ENCODE data around the gene PLA1A.
"Not testable (repeated sequence)": the region's sequence is repeated elsewhere in the genome, so short reads cannot be mapped to it uniquely, and the experiment has no call there.

The PLA1A gene, protein sequence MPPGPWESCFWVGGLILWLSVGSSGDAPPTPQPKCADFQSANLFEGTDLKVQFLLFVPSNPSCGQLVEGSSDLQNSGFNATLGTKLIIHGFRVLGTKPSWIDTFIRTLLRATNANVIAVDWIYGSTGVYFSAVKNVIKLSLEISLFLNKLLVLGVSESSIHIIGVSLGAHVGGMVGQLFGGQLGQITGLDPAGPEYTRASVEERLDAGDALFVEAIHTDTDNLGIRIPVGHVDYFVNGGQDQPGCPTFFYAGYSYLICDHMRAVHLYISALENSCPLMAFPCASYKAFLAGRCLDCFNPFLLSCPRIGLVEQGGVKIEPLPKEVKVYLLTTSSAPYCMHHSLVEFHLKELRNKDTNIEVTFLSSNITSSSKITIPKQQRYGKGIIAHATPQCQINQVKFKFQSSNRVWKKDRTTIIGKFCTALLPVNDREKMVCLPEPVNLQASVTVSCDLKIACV

DNA sequence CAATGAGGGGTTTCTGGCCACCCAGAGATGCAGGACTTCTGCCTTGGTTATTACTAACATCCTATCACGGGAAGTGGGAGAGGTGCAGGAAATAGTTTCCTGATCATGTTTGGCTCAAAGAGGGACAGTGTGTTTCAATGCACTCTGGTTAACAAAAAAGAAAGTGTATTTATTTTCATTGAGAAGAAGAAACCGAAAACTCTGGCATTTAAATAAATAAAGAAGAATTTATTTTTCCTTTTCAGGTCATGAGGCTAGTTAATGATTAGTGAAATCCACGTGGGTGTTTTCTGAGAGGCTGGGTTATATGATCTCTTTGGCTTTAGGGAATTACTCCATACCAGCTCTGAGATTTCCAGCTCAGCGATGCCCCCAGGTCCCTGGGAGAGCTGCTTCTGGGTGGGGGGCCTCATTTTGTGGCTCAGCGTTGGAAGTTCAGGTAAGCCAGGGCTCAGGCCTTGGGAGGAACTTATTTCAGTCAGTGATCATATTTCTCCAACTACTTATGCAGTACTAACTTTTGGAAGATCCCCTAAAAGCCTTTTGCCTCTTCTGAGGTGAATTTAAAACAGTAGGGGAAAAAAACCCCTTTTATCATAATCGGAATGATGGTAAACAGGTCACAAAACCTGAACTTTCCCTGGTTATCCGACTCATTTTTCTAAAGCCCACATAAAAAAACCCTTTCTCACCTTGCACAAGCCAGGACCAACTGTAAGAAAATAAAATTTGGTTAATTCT, at the start of gene PLA1A:
Gene PLA1A (plus strand): TSS at position 338 of the 741 bp plus-strand sequence. CDS start 29 bp downstream, at position 367.
- DNase-seq: no peak

DNA sequence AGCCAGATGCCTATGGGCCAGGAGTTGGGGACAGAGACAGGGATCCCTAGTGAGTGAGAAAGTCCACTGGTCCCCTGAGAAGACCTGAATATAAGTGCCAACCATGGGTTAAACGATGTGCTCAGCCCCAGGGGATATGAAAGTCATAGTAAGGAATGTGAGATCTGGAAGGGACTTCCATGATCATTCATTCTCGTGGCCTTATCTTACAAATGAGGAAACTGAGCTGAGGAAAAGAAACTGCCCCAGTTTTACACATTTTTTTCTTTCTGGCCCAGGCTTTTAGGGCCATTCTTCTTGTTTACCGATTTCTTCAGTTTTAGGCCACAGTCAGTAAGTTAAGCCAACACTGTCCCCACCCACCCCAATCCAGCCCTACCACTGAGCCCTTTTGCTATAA, 49.3 kb upstream of the PLA1A start:
- no peak for DNase-seq

DNA sequence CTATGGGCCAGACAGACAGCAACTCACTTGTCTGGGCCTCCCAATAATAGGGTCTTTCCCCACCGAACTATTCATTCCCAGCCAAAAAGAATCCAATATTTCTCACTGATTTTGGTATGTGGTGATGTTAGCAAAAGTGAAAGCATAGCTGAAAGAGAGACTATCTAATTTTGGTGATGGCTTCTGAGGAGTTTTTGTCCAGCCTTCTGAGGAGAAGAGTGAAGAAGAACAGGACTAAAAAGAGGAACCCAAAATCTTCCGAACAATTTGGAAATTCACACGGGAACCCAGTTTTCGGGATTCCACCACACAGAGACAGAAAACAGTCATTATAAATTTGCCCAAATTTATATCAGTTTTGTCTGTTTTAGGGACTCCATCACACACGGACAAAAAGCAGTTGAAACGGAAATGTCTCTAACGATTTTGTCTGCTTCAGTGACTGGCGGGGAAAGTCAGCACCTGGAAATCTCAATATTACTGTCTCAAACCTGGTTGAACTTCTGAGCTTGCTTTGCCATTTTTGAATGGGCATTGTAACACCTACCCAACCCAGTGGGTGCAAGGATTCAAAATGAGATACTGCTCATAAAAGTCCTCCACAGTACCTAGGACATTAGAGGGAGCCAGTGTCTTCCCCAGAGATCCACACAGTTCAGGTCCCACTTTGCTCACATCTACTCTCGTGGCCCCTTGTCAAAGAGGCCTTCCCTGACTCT, 47.3 kb upstream of the PLA1A start:
- DNase-seq: no peak

DNA sequence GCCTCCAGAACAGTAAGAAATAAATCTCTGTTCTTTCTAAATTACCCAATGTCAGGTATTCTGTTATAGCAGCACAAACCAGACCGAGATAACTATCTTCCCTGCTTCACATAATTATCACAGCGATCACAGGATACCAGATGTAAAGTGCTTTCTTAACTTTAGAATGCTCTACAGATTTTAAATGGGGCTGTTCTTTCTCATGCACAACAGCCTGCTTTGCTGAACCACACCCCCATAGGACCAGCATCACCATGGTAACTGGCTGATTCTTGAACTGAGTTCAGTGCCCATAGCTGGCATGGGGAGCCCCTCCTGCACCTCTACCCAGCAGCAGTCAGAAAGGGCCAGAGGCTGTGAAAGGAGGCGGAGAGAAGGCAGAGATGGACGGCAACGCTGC, 46.1 kb upstream of the PLA1A start:
- DNase-seq: no peak

DNA sequence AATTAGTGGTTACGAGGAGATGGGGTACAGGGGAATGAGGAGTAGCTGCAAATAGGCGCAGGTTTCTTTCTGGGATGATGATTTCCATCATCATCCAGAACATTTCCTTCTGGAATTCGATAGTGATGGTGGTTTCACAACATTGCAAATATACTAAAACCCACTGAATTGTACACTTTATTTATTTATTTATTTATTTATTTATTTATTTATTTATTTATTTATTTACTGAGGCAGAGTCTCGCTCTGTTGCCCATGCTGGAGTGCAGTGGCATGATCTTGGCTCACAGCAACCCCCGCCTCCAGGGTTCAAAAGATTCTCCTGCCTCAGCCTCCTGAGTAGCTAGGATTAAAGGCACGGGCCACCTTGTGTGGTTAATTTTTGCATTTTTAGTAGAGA, 44.8 kb upstream of the PLA1A start:
- not testable (repeated sequence) for DNase-seq

DNA sequence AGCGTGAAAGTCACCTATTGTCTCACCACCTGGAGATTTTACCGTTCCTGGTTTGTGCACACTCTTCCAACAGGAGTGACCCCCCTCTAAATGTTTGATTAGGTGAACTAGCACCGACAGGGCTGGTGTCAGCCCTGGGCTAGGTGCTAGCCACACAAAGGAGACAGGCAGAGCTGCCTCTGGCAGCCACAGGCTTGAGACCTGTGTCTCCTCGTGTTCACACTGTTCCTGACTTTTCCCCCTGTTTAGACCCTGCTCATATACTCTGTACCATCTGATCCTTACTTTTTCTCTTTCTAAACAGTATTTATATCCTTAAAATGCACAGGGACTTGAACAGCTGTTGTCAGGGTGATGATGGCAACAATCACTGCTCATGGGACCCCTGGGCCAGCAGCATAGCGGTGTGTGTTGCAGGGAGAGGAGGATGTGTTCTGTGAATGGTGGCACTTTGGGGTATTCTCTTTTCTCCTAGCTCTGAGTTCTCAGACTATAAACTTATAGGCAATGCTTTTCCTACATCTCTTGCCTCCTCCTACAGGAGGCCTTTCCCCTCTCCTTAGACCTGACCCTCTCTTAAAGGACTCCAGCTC, 43.8 kb upstream of the PLA1A start:
- no peak for DNase-seq

DNA sequence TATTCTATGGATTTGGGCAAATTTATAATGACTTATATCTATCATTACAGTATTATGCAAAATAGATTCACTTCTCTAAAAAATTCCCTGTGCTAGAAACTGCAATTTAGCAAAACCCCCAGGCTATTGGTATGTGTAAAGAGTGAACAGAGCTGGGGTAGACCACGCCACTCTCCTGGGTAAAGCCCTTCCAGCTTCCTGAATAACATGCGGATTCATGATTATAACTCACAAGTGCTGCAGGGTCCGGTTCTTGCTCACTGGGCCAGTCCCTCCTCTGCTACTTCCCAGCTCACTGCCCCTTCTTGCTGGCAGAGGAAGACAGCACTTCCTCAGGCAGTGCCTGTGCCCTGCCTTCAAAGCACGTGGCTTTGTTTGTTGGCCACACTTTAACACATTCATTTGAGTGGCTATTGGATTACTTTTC, 42.4 kb upstream of the PLA1A start:
- DNase-seq: no peak

DNA sequence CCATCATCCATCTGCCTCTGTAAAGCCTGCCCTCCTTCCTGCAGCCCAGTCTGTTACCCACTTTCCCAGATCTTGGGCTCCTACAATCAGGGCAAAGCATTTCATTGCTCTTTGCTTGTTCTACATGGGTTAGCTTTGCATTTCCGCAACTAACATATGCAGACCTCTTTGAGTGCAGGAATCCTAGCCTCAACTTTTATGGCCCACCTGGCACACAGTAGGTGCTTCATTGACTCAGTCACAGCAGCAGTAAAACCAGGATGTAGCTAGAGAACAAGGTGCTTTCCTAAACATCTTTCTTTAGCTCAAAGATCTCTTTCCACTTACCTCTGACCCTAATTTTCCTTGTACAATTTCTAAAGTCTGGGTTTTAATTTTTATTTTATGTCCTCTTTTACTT, 41.8 kb upstream of the PLA1A start:
- no peak for DNase-seq

DNA sequence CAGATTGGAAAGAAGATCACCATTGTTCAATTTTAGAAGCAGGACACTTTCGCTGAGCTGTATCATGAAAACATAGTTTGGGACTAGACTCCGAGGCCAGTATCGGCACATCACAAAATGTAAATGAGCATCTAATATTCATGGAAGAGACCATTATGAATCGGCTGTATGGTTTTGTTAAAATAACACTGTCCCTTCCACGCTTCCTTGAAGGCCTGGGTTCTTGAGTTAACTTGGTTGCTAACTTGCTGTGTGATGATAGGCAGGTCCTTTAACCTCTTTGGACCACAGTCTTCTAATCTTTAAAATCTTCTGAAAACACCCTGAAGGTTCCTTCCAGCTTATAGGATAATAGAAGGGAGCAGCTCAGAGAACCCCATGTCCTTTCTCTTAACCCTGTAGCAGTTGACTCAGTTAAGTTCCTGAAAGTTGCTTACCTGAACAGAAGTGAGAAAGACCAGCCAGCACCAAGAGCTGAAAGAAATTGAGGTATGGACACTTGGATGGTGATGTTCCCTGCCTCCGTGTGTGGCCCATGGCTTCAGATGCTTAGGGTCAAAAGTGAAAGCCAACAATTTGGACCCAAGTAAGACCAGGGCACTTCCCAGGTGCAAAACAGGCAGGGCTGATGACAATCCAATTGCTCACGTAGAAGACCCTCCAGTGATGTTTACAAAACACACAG, 40.4 kb upstream of the PLA1A start:
- no peak for DNase-seq

DNA sequence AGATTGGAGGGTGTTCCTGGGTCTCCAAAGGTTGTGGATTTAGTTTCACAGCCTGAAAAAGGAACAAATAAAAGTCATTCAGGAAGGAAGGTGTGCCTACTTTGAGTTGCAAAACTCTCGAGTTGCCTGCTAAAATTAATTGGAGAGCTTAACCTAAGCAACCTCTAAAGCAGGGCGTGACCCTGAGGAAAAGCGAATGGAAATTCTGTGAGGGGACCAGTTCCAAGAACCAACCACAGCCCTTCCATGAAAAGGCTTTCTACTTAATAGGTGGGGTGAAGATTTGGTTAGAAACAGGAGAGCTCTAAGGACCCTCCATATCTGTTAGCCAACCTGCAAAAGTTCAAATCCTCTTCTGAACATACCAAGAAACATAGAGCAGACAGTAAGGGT, 39.8 kb upstream of the PLA1A start:
- DNase-seq: no peak

DNA sequence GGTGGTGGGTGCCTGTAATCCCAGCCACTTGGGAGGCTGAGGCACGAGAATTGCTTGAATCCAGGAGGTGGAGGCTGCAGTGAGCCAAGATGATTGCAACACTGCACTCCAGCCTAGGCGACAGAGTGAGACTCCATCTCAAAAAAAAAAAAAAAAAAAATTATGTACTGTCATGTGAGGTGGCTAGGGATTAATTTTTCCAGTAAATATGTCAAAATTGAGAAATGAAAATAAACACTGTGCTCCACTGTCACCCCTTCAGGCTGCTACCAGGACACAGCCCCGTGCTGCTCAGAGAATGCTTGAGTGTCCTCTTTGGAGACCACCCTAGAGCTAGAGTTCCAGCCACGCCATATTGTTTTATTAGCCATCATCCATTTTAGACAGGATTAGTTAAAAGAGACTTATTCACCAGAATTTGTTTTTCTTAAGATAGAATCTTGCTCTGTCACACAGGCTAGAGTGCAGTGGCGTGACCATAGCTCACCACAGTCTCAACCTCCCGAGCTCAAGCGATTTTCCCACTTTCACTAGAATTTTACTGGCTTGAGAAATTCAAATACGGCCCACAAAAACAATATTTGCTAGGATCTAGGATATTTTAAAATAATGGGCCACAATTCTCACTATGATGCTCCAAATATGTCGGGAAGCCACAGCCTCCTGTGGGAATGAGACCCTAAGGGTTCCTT, 38.9 kb upstream of the PLA1A start:
- DNase-seq: no peak

DNA sequence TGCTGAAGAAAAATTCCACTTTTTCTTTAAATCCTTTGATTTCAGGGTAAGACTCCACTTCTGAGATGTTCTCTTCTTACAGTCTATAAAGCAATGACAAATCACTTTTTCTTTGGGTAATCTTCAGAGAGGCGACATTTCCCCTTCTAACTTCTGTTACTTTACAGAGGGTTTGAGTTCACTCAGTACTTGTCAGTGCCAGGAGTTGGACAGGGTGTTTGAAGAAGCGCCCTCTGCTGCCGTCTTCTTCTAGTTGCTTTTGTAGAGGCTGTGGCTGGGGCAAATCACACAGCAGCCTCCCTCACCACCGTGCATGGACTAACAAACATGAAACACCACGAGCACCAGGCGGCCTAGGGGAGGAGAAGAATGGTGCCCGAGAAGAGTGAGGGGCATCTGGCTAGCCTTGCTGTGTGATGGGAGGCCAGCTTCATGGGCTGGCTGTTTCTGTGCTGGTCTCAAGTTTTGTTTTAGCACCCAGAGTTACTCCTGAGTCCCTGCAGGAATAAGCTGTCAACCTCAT, 38.2 kb upstream of the PLA1A start, which contains the start of gene CD80:
Gene CD80 (minus strand): TSS at position 174 of the 523 bp plus-strand sequence. CDS start 1,886 bp downstream, outside the sequence.
- peak; percentile 17 for DNase-seq

DNA sequence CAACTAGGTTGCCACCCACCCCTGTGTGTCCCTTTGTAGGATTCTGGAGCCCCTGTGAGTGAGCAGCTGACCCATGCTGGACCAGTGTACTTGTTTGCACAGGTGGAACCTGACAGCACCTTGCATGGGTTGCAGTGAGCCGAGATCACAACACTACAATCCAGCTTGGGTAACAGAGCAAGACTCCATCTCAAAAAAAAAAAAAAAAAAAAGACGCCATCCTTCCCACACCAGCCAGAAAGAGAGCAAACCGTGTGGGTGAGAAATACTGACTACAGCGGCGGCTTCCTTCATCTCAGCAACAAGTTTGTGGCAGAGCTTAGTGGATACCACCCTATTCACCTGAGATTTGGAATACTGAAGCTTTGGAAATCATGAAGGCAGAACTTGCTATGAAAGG, 37.5 kb upstream of the PLA1A start:
- DNase-seq: no peak

DNA sequence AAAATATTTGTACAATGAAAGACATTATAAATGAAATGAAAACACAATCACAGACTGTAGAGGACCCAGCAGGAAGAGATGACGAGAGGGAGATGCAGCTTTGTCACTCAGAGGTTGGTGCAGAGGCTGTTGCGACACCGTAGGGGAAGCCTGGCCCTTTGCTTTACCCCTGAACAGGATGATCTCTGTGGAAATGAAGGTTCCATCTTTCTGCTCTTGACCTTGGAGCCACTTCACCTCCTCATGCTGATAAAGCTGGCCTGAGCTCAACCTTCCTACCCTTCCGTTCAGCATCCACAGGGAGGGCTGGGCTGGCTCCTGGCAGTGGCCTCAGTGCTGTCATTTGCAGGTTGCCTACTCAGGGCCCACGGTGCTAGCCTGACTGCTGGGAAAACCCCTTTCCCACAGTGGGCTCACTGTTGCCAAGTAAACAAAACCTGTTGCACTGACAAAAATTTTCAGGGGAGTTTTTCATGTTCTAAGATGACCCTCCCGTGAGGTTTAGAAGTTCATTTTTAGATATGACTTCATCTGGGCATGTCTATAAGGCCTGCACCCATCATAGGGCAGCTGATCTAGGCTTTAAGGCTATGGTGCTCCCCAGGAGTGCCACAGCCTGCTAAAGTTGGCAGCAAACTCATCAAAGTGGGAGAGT, 35.3 kb upstream of the PLA1A start:
- DNase-seq: no peak

DNA sequence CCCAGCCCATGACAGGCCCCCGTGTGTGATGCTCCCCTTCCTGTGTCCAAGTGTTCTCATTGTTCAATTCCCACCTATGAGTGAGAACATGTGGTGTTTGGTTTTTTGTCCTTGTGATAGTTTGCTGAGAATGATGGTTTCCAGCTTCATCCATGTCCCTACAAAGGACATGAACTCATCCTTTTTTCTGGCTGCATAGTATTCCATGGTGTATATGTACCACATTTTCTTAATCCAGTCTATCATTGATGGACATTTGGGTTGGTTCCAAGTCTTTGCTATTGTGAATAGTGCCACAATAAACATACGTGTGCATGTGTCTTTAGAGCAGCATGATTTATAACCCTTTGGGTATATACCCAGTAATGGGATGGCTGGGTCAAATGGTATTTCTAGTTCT, 34.4 kb upstream of the PLA1A start:
- not testable (repeated sequence) for DNase-seq

DNA sequence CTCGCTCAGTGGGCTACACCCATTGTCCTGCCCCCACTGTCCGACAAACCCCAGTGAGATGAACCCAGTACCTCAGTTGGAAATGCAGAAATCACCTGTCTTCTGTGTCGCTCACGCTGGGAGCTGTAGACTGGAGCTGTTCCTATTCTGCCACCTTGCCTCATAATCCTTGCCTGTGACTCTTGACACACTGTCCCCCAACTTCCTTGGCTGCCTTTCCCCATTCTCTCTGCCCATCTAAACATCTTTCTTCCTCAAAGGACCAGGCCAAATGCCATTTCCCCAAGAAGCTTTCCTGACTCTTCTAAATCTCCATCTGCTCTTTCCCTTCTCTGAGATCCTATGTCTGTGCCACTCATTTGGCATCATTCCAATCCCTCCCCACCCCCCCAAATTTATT, 28.5 kb upstream of the PLA1A start:
- DNase-seq: no peak

DNA sequence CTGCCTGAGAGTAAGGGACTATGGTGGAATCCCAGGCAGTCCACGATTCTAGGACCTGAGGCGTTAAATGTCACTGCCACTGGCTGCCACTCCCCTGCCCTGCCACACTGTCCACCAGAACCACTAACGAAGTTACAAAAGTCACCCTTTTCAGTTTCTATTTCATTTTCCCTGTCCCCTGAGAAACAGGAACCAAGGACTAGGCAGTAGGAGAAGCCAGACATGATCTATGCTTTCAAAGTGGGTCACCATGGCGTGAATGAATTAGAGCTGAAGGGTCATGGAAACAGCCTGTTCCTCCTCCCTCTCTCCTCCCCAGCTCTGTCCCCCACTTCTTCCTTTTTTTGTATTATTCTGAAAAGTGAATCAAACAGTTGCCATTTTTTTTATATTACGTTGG, 27.5 kb upstream of the PLA1A start:
- DNase-seq: no peak

DNA sequence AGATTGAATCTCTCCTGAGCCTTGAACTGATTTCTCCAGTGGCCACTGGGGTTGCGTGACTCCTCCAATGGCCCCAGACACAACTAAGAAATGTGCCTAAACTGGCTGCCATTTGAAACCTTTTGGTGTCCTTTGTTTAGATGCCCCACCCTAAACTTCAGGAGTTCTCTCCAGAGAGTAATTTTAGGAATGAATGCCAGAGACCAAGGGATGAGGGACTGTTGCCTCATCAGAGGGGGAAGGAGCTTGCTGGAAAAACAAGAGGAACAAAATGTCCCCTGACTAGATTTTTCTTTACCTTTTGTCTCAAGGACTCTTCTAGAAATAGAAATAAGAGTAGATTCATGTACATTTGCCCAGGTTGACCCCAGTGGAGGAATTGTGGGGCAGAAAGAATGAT, 26.5 kb upstream of the PLA1A start:
- DNase-seq: no peak

DNA sequence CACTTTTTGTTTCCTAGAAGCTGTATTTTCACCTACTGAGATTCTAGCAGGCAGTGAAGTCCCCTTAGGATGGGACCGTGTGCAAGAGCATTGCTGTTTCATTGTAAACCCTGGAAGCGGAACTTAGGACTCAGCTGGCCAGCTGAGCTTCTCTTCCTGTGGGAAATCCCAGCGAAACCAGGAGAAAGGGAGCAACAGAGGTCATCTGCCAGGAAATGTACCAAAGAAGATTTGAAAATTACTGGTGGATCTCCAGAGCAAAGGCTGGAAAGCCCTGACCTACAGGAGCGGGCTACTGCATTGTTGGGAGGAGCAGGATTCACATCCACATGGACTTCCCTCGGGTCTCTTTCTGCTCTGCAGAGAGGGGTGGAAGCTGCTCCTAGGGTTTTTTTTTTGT, 26.0 kb upstream of the PLA1A start:
- no peak for DNase-seq

DNA sequence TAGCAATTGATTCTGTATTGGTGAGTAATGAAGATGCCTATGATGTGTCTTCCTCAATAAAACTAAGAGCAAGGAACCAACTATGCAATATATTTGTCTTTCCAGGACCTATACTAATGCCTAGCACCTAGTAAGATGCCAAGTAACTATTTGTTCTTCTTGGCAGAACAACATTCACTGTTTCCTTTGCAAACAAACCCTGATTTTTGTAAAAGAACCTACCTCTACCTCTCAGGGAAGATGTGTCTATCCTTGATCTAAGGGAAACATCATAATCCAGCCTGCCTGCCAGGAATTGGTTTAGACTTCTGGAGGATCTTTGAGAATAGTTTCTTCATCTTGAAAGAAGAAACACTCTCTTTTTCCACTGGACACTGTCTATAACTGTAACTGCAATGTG, 22.2 kb upstream of the PLA1A start:
- no peak for DNase-seq

Measured in NCI-H510A (cell line).